ENCODE measurements around the gene SLC22A8. TPM values are rescaled to one million over a fixed set of nuclear protein-coding genes. Genes with fewer than 3 reads are reported as not detected.

SLC22A8 gene
- total RNA-seq, 4 donors from 2014 or later: not detected

- intact Hi-C loops (cut with DNase I; ENCODE audit: low total_unique reads) (no loop called here), in situ Hi-C loops (cut with MboI; ENCODE audit: low sequenced_read_pairs in 4 of 4) (no loop called here)
- DNase-seq (no peak), ATAC-seq (no peak)
- Histone ChIP-seq H3K4me1 (peaks cover 9 to 10% of the 10 kb centered on the region in 2 donors), H3K27me3 (no peaks in the 10 kb centered on the region), H3K36me3 (no peaks in the 10 kb centered on the region), H3K27ac (no peak overlapping the region), H3K4me3 (no peak overlapping the region), H3K9me3 (no peaks in the 10 kb centered on the region)
- TF ChIP-seq CTCF (IDR thresholded peaks at IDR 0.05 in 4 of 5, conservative IDR thresholded peaks at IDR 0.05 in 1 of 5) (no peak), POLR2A (IDR thresholded peaks at IDR 0.05) (no peak)
These were observed 54.5 kb downstream of the SLC22A8 start for GRCh38 chr11:62961017-62961570.

DNA sequence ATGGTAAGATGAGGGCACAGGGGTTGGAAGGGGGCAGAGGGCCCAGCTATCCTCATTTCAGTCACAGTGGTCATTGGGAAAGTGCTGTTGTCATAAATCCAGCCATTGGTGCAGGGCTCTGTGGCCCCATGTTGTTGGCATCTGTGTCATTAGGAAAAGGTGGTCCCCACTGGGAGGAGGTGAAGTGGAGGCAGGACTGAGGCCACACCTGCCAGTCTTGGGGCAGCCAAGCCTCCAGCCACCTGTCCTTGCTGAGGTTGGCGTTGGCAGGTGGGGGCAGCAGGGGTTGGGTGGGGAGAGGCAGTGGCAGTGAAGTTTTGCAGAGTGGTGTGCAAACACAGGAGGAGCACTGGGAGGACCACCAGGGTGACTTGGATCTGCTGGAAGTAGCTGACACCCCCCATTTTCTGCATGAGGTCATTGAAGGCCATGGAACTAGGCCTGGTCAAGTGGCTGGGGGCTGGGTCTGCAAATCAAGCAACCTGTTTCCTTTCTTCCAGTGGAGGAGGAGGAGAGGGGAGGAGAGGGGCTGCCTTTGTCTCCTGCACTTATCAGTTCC is 56.1 kb downstream of the SLC22A8 start:
- TF ChIP-seq CTCF (IDR thresholded peaks at IDR 0.05 in 4 of 5, conservative IDR thresholded peaks at IDR 0.05 in 1 of 5): no peak
- TF ChIP-seq POLR2A (IDR thresholded peaks at IDR 0.05): no peak
- in situ Hi-C loops (cut with MboI; ENCODE audit: low sequenced_read_pairs in 4 of 4) (no loop called here), intact Hi-C loops (cut with DNase I; ENCODE audit: low total_unique reads) (no loop called here)
- Histone ChIP-seq H3K27ac (no peak overlapping the region), H3K4me1 (peaks cover 9 to 10% of the 10 kb centered on the region in 2 donors), H3K27me3 (no peaks in the 10 kb centered on the region), H3K9me3 (no peaks in the 10 kb centered on the region), H3K4me3 (no peak overlapping the region), H3K36me3 (no peaks in the 10 kb centered on the region)
- DNase-seq (no peak), ATAC-seq (no peak)

DNA sequence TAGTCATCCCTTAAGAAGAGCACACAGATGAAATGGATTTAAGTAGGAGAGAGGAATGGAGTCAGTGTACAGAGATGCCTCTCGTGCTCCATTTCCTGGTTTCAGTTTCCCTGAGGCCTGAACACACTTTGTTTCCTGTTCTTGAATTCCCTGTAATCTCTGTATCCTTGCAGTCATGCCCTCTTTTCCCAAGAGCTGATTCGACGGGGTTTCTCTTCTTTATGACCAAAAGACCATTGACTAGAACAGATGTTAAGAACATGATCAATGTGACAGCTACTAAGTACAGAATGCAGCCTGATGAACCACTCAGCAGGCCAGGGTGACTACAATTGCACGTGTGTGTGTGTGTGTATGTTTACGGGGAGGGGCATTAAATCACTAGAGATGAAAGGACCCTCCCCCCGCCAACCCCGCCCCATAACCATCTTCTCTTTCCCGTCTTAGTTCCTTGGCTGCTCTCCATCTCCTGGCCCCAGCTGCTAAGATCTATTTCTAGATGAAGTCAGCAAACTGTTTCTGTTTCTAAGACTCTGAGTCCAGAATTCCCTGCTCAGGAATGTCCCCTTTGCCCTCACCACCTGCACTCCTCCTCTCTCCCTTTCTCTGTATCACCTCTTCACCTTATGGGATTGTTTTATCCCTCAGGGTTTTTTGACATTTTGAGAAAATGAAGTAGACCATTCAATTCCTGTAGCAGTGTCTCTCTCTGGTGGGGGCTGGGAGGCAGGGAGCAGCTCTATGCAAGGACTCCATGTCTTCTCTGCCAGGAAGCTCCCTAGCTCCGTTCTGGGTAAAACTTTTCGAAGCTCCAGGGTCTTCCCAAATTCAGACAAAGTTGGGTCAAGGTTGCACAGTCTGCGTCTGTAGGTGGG is 56.9 kb downstream of the SLC22A8 start:
- Histone ChIP-seq H3K4me3 (no peak overlapping the region), H3K4me1 (peaks cover 9 to 10% of the 10 kb centered on the region in 2 donors), H3K9me3 (no peaks in the 10 kb centered on the region), H3K36me3 (no peaks in the 10 kb centered on the region), H3K27ac (no peak overlapping the region), H3K27me3 (no peaks in the 10 kb centered on the region)
- in situ Hi-C loops (cut with MboI; ENCODE audit: low sequenced_read_pairs in 4 of 4): no loop called here
- intact Hi-C loops (cut with DNase I; ENCODE audit: low total_unique reads): no loop called here
- TF ChIP-seq POLR2A (IDR thresholded peaks at IDR 0.05): no peak
- no peak for ATAC-seq
- no peak for DNase-seq

GRCh38 chr11:62957147-62957546 is 58.5 kb downstream of the SLC22A8 start:
- H3K36me3 ChIP-seq: no peaks in the 10 kb centered on the region
- H3K9me3 ChIP-seq: no peaks in the 10 kb centered on the region
- no peak for DNase-seq
- intact Hi-C loops (cut with DNase I; ENCODE audit: low total_unique reads) (no loop called here), in situ Hi-C loops (cut with MboI; ENCODE audit: low sequenced_read_pairs in 4 of 4) (no loop called here)
- H3K4me1 ChIP-seq: peaks cover 9 to 10% of the 10 kb centered on the region in 2 donors
- TF ChIP-seq CTCF (IDR thresholded peaks at IDR 0.05 in 4 of 5, conservative IDR thresholded peaks at IDR 0.05 in 1 of 5) (no peak), POLR2A (IDR thresholded peaks at IDR 0.05) (no peak)
- H3K27me3 ChIP-seq: no peaks in the 10 kb centered on the region
- no peak overlapping the region for H3K4me3 ChIP-seq
- no peak overlapping the region for H3K27ac ChIP-seq
- no peak for ATAC-seq

DNA sequence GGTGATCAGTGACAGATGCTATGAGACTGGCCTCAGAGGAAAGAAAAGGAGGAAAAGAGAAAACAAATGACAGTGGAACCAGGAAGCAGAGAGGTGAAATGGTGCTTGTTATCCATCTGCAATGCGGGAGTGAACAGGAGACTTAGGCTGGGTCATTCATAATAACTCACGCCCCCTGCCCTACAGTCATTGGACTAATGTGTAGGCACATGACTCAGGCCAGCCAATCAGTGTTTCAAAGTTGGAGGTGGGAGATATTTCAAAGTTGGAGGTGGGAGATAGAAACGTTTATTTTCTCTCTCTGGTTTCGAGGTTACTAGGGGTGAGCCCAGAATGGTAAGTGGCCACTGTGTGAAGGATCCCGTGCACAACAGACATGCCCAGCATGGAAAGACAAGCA is 61.2 kb downstream of the SLC22A8 start:
- H3K36me3 ChIP-seq: no peaks in the 10 kb centered on the region
- intact Hi-C loops (cut with DNase I; ENCODE audit: low total_unique reads): no loop called here
- in situ Hi-C loops (cut with MboI; ENCODE audit: low sequenced_read_pairs in 4 of 4): no loop called here
- H3K4me3 ChIP-seq: no peak overlapping the region
- H3K27ac ChIP-seq: no peak overlapping the region
- DNase-seq (no peak), ATAC-seq (no peak)
- peaks cover 7% of the 10 kb centered on the region in 2 donors for H3K4me1 ChIP-seq
- no peaks in the 10 kb centered on the region for H3K9me3 ChIP-seq
- TF ChIP-seq CTCF (IDR thresholded peaks at IDR 0.05 in 4 of 5, conservative IDR thresholded peaks at IDR 0.05 in 1 of 5) (no peak), POLR2A (IDR thresholded peaks at IDR 0.05) (no peak)
- no peaks in the 10 kb centered on the region for H3K27me3 ChIP-seq
